WTC11 (cell line): Measurements from ENCODE around the gene NECAB3. TPM values are rescaled to one million over a fixed set of nuclear protein-coding genes. Genes with fewer than 3 reads are reported as not detected.

Experiments used
- ATAC-seq: fragments of 200-7000 bp; cut with Tn5 transposase; 2 replicates; pipeline ENCODE4 v1.10.0; 2021; ENCODE audit warnings: mild to moderate bottlenecking, moderate library complexity
- CTCF ChIA-PET: fragments of 300-600 bp; sonication (Branson Sonifier 250); formaldehyde crosslinking; loops from one replicate; lab custom pipeline; 2021; ENCODE audit warnings: antibody characterized with exemption; lab: Charles Lee
- POLR2A ChIA-PET: fragments of 350-600 bp; sonication (Branson Sonifier 250); formaldehyde crosslinking; loops from one replicate; lab custom pipeline; 2021; ENCODE audit warnings: antibody characterized with exemption; lab: Charles Lee
- DNase-seq: peaks from one replicate; pipeline ENCODE4 v3.0.0; 2021; ENCODE audit warnings: low spot score
- H3K27ac Mint-ChIP-seq: 2 replicates; pipeline ENCODE4 v1.8.0; 2021; ENCODE audit warnings: mixed read lengths
- H3K27me3 Mint-ChIP-seq: 2 replicates; pipeline ENCODE4 v1.8.0; 2021; ENCODE audit warnings: low read depth, mild to moderate bottlenecking, moderate library complexity, mixed read lengths
- H3K36me3 Mint-ChIP-seq: 2 replicates; pipeline ENCODE4 v1.8.0; 2021; ENCODE audit warnings: mixed read lengths
- H3K4me1 Mint-ChIP-seq: 2 replicates; pipeline ENCODE4 v1.8.0; 2022; ENCODE audit warnings: mixed read lengths
- H3K4me3 Mint-ChIP-seq: 2 replicates; pipeline ENCODE4 v1.8.0; 2021; ENCODE audit warnings: mild to moderate bottlenecking, moderate library complexity, mixed read lengths
- H3K9me3 Mint-ChIP-seq: 2 replicates; pipeline ENCODE4 v1.8.0; 2021; ENCODE audit warnings: mixed read lengths
- ATF1 ChIP-seq: sonication (generic); formaldehyde crosslinking; IDR thresholded peaks from 2 replicates; pipeline ENCODE4 v1.8.1; 2023; ENCODE audit warnings: mild to moderate bottlenecking, moderate library complexity, missing genetic modification reagents
- CREB1 ChIP-seq: sonication (generic); formaldehyde crosslinking; IDR thresholded peaks from 2 replicates; pipeline ENCODE4 v1.8.0; 2023; ENCODE audit warnings: mild to moderate bottlenecking, missing genetic modification reagents
- ELF4 ChIP-seq: sonication (generic); formaldehyde crosslinking; IDR thresholded peaks from 2 replicates; pipeline ENCODE4 v1.8.1; 2022; ENCODE audit warnings: low read depth, mild to moderate bottlenecking, moderate library complexity, missing genetic modification reagents
- EMX1 ChIP-seq: fragments of 250-450 bp; sonication (Bioruptor Pico); IDR thresholded peaks from 2 replicates; pipeline ENCODE4 v1.8.0; 2021; ENCODE audit warnings: mild to moderate bottlenecking
- FOXK1 ChIP-seq: sonication (generic); formaldehyde crosslinking; IDR thresholded peaks from 2 replicates; pipeline ENCODE4 v1.8.0; 2022; ENCODE audit warnings: mild to moderate bottlenecking, moderate library complexity, missing genetic modification reagents
- FOXP1 ChIP-seq: sonication (generic); formaldehyde crosslinking; IDR thresholded peaks from 2 replicates; pipeline ENCODE4 v1.8.0; 2022; ENCODE audit warnings: missing genetic modification reagents, mild to moderate bottlenecking, moderate library complexity, borderline replicate concordance
- GABPB1 ChIP-seq: sonication (generic); formaldehyde crosslinking; IDR thresholded peaks from 2 replicates; pipeline ENCODE4 v1.8.1; 2023; ENCODE audit warnings: mild to moderate bottlenecking, missing genetic modification reagents
- GRHL2 ChIP-seq: fragments of 250-450 bp; sonication (Bioruptor Pico); IDR thresholded peaks from 2 replicates; pipeline ENCODE4 v1.8.0; 2022; ENCODE audit warnings: mild to moderate bottlenecking, moderate library complexity; ENCODE audit not compliant: insufficient replicate concordance, severe bottlenecking
- JAZF1 ChIP-seq: fragments of 250-450 bp; sonication (Bioruptor Pico); IDR thresholded peaks from 2 replicates; pipeline ENCODE4 v1.9.0; 2021; ENCODE audit warnings: moderate library complexity, mild to moderate bottlenecking, inconsistent platforms
- JUN ChIP-seq: sonication (generic); formaldehyde crosslinking; IDR thresholded peaks from 2 replicates; pipeline ENCODE4 v1.8.0; 2023; ENCODE audit warnings: mild to moderate bottlenecking, missing genetic modification reagents
- KAT7 ChIP-seq: sonication (generic); formaldehyde crosslinking; IDR thresholded peaks from 2 replicates; pipeline ENCODE4 v1.8.1; 2023; ENCODE audit warnings: missing genetic modification reagents, mild to moderate bottlenecking, borderline replicate concordance
- MYBL2 ChIP-seq: sonication (generic); formaldehyde crosslinking; IDR thresholded peaks from 2 replicates; pipeline ENCODE4 v1.8.1; 2023; ENCODE audit warnings: mild to moderate bottlenecking, moderate library complexity, missing genetic modification reagents
- NFATC4 ChIP-seq: fragments of 250-450 bp; sonication (Bioruptor Pico); IDR thresholded peaks from 2 replicates; pipeline ENCODE4 v1.9.0; 2021; ENCODE audit warnings: mild to moderate bottlenecking
- NR3C1 ChIP-seq: sonication (generic); formaldehyde crosslinking; conservative IDR thresholded peaks from 2 replicates; pipeline ENCODE4 v1.8.1; 2023; ENCODE audit warnings: low read depth, mild to moderate bottlenecking, missing genetic modification reagents
- RORB ChIP-seq: fragments of 250-450 bp; sonication (Bioruptor Pico); IDR thresholded peaks from 2 replicates; pipeline ENCODE4 v1.9.0; 2021; ENCODE audit warnings: mild to moderate bottlenecking
- SOX15 ChIP-seq: fragments of 250-450 bp; sonication (Bioruptor Pico); IDR thresholded peaks from 2 replicates; pipeline ENCODE4 v1.9.0; 2021; ENCODE audit warnings: mild to moderate bottlenecking
- TEAD1 ChIP-seq: sonication (generic); formaldehyde crosslinking; IDR thresholded peaks from 2 replicates; pipeline ENCODE4 v1.8.0; 2022; ENCODE audit warnings: mild to moderate bottlenecking, missing genetic modification reagents
- TEAD4 ChIP-seq: sonication (generic); formaldehyde crosslinking; IDR thresholded peaks from 2 replicates; pipeline ENCODE4 v1.8.0; 2022; ENCODE audit warnings: mild to moderate bottlenecking, missing genetic modification reagents
- ZNF219 ChIP-seq: sonication (generic); formaldehyde crosslinking; IDR thresholded peaks from 2 replicates; pipeline ENCODE4 v1.8.0; 2023; ENCODE audit warnings: missing genetic modification reagents, mild to moderate bottlenecking, borderline replicate concordance
- ZNF396 ChIP-seq: fragments of 250-450 bp; sonication (Bioruptor Pico); IDR thresholded peaks from 2 replicates; pipeline ENCODE4 v1.8.0; 2021; ENCODE audit warnings: mild to moderate bottlenecking, moderate library complexity, borderline replicate concordance
- ZNF416 ChIP-seq: fragments of 250-450 bp; sonication (Bioruptor Pico); IDR thresholded peaks from 2 replicates; pipeline ENCODE4 v1.9.0; 2021; ENCODE audit warnings: mild to moderate bottlenecking, inconsistent platforms
- ZNF423 ChIP-seq: fragments of 250-450 bp; sonication (Bioruptor Pico); IDR thresholded peaks from 2 replicates; pipeline ENCODE4 v2.1.2; 2022; ENCODE audit warnings: mild to moderate bottlenecking, moderate library complexity
- ZNF671 ChIP-seq: fragments of 250-450 bp; sonication (Bioruptor Pico); IDR thresholded peaks from 2 replicates; pipeline ENCODE4 v1.8.0; 2021; ENCODE audit warnings: mild to moderate bottlenecking
- total RNA-seq: library from RNA; stranded (reverse); gene quantifications from 3 replicates; pipeline ENCODE4 v1.2.3, GENCODE V29; 2021
- TF ChIP-seq, protein P1 (sequence below): sonication (generic); formaldehyde crosslinking; IDR thresholded peaks from 2 replicates; pipeline ENCODE4 v1.8.1; 2023; ENCODE audit warnings: mild to moderate bottlenecking, missing genetic modification reagents, moderate library complexity
- TF ChIP-seq, protein P2 (sequence below): sonication (generic); formaldehyde crosslinking; IDR thresholded peaks from 2 replicates; pipeline ENCODE4 v1.8.1; 2023; ENCODE audit warnings: mild to moderate bottlenecking, missing genetic modification reagents, moderate library complexity
- TF ChIP-seq, protein P3 (sequence below): sonication (generic); formaldehyde crosslinking; IDR thresholded peaks from 2 replicates; pipeline ENCODE4 v1.8.0; 2022; ENCODE audit warnings: mild to moderate bottlenecking, missing genetic modification reagents
- TF ChIP-seq, protein P4 (sequence below): fragments of 250-450 bp; sonication (Bioruptor Pico); IDR thresholded peaks from 2 replicates; pipeline ENCODE4 v1.9.0; 2021; ENCODE audit warnings: moderate library complexity, mild to moderate bottlenecking, inconsistent platforms, borderline replicate concordance
- TF ChIP-seq, protein P5 (sequence below): sonication (generic); formaldehyde crosslinking; conservative IDR thresholded peaks from 2 replicates; pipeline ENCODE4 v1.8.1; 2023; ENCODE audit warnings: mild to moderate bottlenecking, low read depth, missing genetic modification reagents, moderate library complexity

Gene NECAB3
- total RNA-seq, 1 experiment from 2014 or later = 38.0 TPM

DNA sequence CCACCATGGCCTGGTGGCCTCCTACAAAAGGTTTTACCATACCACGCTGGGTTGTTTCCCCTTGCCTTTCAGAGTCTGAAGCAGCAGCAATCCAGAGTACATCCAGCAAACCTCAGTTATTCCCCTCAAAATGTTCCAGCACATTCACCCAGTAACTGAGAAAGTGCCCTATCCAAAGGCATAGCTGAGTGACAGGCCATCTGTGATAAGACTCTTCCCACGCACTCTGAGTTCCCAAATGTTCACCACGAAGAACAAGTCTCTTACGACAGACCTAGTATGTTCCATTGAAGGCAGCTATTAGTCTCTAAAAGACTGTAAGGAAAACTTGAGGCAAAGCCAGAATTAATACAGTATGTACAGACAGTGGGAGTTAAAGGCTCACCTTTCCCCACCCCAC is 43.7 kb downstream of the NECAB3 start:
- ChIA-PET POLR2A (no interaction called here), CTCF (interaction anchor here (1.0 kb wide), 1 partner anchor 187 kb away, joined by 3 read pairs; the partner anchor contains the start of gene SNTA1)
- no peak for ATAC-seq
- H3K4me1 Mint-ChIP-seq = no peaks in the 10 kb centered on the region
- no peak for DNase-seq
- no peaks in the 10 kb centered on the region for H3K27me3 Mint-ChIP-seq
- peak overlapping the region; percentile 22; the same call in 1 of the 2 replicates for H3K27ac Mint-ChIP-seq
- peaks cover 26% of the 10 kb centered on the region for H3K36me3 Mint-ChIP-seq
- TF ChIP-seq ELF4 (CRISPR knock-in tag) = no peak
- no peak for TF ChIP-seq RORB (CRISPR knock-in tag)
- no peaks in the 10 kb centered on the region for H3K9me3 Mint-ChIP-seq
- H3K4me3 Mint-ChIP-seq = no peak overlapping the region

DNA sequence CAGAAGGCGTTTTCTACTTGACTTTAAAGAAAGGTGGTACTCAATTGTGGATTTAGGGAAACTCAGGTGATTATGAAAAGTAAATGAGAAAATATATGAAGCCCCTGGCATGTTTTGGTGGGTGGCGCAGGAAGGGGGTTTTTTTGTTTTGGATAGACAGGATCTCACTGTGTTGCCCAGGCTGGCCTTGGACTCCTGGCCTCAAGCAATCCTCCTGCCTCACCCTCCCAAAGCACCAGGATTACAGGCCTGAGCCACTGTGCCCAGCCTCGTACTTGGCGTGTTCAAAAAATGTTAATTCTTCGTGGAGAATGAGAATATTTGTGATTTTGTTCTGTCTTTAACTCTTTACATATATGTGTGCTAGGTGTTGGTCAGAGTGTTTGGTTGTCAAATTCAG is 44.2 kb downstream of the NECAB3 start:
- no peak for DNase-seq
- no peak for ATAC-seq
- peaks cover 31% of the 10 kb centered on the region for H3K36me3 Mint-ChIP-seq
- no peaks in the 10 kb centered on the region for H3K27me3 Mint-ChIP-seq
- H3K27ac Mint-ChIP-seq = no peak overlapping the region
- no peaks in the 10 kb centered on the region for H3K9me3 Mint-ChIP-seq
- H3K4me3 Mint-ChIP-seq = no peak overlapping the region
- CTCF ChIA-PET = no interaction called here
- TF ChIP-seq GRHL2 = no peak
- no peak for TF ChIP-seq JUN (CRISPR knock-in tag)
- TF ChIP-seq NFATC4 (CRISPR knock-in tag) = no peak
- no peak for TF ChIP-seq FOXK1 (CRISPR knock-in tag)
- TF ChIP-seq EMX1 (CRISPR knock-in tag) = no peak
- TF ChIP-seq TEAD1 = no peak
- no peak for TF ChIP-seq JAZF1 (CRISPR knock-in tag)
- TF ChIP-seq ATF1 (CRISPR knock-in tag) = no peak
- no peak for TF ChIP-seq MYBL2 (CRISPR knock-in tag)
- TF ChIP-seq, protein P1, sequence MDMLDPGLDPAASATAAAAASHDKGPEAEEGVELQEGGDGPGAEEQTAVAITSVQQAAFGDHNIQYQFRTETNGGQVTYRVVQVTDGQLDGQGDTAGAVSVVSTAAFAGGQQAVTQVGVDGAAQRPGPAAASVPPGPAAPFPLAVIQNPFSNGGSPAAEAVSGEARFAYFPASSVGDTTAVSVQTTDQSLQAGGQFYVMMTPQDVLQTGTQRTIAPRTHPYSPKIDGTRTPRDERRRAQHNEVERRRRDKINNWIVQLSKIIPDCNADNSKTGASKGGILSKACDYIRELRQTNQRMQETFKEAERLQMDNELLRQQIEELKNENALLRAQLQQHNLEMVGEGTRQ (CRISPR knock-in tag) = no peak
- TF ChIP-seq, protein P2, sequence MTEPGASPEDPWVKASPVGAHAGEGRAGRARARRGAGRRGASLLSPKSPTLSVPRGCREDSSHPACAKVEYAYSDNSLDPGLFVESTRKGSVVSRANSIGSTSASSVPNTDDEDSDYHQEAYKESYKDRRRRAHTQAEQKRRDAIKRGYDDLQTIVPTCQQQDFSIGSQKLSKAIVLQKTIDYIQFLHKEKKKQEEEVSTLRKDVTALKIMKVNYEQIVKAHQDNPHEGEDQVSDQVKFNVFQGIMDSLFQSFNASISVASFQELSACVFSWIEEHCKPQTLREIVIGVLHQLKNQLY (CRISPR knock-in tag) = no peak
- no peak for TF ChIP-seq KAT7 (CRISPR knock-in tag)
- TF ChIP-seq SOX15 (CRISPR knock-in tag) = no peak
- no peak for TF ChIP-seq ZNF219
- TF ChIP-seq NR3C1 (CRISPR knock-in tag) = no peak
- TF ChIP-seq ZNF671 = no peak
- TF ChIP-seq TEAD4 (CRISPR knock-in tag) = no peak
- TF ChIP-seq CREB1 = no peak
- TF ChIP-seq, protein P3, sequence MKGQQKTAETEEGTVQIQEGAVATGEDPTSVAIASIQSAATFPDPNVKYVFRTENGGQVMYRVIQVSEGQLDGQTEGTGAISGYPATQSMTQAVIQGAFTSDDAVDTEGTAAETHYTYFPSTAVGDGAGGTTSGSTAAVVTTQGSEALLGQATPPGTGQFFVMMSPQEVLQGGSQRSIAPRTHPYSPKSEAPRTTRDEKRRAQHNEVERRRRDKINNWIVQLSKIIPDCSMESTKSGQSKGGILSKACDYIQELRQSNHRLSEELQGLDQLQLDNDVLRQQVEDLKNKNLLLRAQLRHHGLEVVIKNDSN (CRISPR knock-in tag) = no peak
- TF ChIP-seq, all 79 proteins: peak for 0
- no peaks in the 10 kb centered on the region for H3K4me1 Mint-ChIP-seq
- POLR2A ChIA-PET = no interaction called here

DNA sequence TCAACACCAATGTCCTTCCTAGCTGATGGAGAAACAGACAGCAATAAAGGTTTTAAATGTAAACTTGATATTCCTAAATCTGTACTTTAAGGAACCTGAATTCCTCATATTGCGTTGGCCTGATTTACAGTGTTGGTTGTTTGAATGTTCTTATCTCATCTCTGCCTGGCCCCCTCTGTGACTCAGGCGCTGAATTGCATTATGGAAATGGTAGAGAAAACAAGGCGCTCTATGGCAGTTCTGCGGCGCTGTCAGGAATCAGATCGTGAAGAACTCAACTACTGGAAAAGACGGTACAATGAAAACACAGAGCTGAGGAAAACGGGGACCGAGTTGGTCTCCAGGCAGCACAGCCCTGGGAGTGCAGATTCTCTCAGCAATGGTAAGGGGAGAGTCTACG is 44.7 kb downstream of the NECAB3 start:
- DNase-seq = no peak
- Mint-ChIP-seq H3K4me3 (no peak overlapping the region), H3K27ac (no peak overlapping the region), H3K4me1 (no peaks in the 10 kb centered on the region), H3K9me3 (no peaks in the 10 kb centered on the region), H3K36me3 (peaks cover 35% of the 10 kb centered on the region), H3K27me3 (no peaks in the 10 kb centered on the region)
- CTCF ChIA-PET = no interaction called here
- no peak for ATAC-seq
- POLR2A ChIA-PET = no interaction called here
- TF ChIP-seq, protein P4, sequence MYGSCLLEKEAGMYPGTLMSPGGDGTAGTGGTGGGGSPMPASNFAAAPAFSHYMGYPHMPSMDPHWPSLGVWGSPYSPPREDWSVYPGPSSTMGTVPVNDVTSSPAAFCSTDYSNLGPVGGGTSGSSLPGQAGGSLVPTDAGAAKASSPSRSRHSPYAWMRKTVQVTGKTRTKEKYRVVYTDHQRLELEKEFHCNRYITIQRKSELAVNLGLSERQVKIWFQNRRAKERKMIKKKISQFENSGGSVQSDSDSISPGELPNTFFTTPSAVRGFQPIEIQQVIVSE (CRISPR knock-in tag) = no peak
- TF ChIP-seq, protein P1 (CRISPR knock-in tag) = no peak
- no peak for TF ChIP-seq GABPB1 (CRISPR knock-in tag)
- no peak for TF ChIP-seq ZNF423 (CRISPR knock-in tag)
- TF ChIP-seq ZNF396 (CRISPR knock-in tag) = no peak
- TF ChIP-seq ZNF416 (CRISPR knock-in tag) = no peak
- no peak for TF ChIP-seq FOXP1 (CRISPR knock-in tag)
- TF ChIP-seq ZNF671 = no peak
- TF ChIP-seq, protein P5, sequence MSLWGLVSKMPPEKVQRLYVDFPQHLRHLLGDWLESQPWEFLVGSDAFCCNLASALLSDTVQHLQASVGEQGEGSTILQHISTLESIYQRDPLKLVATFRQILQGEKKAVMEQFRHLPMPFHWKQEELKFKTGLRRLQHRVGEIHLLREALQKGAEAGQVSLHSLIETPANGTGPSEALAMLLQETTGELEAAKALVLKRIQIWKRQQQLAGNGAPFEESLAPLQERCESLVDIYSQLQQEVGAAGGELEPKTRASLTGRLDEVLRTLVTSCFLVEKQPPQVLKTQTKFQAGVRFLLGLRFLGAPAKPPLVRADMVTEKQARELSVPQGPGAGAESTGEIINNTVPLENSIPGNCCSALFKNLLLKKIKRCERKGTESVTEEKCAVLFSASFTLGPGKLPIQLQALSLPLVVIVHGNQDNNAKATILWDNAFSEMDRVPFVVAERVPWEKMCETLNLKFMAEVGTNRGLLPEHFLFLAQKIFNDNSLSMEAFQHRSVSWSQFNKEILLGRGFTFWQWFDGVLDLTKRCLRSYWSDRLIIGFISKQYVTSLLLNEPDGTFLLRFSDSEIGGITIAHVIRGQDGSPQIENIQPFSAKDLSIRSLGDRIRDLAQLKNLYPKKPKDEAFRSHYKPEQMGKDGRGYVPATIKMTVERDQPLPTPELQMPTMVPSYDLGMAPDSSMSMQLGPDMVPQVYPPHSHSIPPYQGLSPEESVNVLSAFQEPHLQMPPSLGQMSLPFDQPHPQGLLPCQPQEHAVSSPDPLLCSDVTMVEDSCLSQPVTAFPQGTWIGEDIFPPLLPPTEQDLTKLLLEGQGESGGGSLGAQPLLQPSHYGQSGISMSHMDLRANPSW (CRISPR knock-in tag) = no peak
- TF ChIP-seq MYBL2 (CRISPR knock-in tag) = no peak
- TF ChIP-seq ATF1 (CRISPR knock-in tag) = no peak
